HG03432 (cell line): ENCODE data around the gene ALKAL2.
A peak's percentile ranks its signal among the peaks of the same experiment; 100 is the strongest.

ENCODE experiments used
- ATAC-seq: cut with Tn5 transposase; IDR thresholded peaks from one replicate; pipeline ENCODE4 v1.9.1; 2021; ENCODE audit warnings: mild to moderate bottlenecking, moderate library complexity; ENCODE audit not compliant: unreplicated experiment

The ALKAL2 gene

GRCh38 chr2:271917-272316 is 16.0 kb downstream of the ALKAL2 start:
- ATAC-seq, result no peak

GRCh38 chr2:270861-271260 is 17.0 kb downstream of the ALKAL2 start:
- ATAC-seq, result no peak

- no peak for ATAC-seq
Observed at GRCh38 chr2:269356-270030, 18.4 kb downstream of the ALKAL2 start.

- no peak for ATAC-seq
Observed at GRCh38 chr2:268323-268722, 19.6 kb downstream of the ALKAL2 start.

- ATAC-seq, result peak; percentile 89
Observed at GRCh38 chr2:264493-265468, 23.1 kb downstream of the ALKAL2 start, which contains the start of gene ACP1. TSS of gene ACP1 (plus strand) at chr2:264947. CDS start at chr2:264965, 18 bp downstream.

GRCh38 chr2:263774-264492 is 24.0 kb downstream of the ALKAL2 start, which contains the start of gene SH3YL1:
TSS of gene SH3YL1 (minus strand) at chr2:264032. CDS start at chr2:263984, 48 bp downstream.
- ATAC-seq, result peak; percentile 26

GRCh38 chr2:263022-263738 is 24.7 kb downstream of the ALKAL2 start:
- ATAC-seq, result no peak

- no peak for ATAC-seq
Observed at GRCh38 chr2:262117-262516, 25.8 kb downstream of the ALKAL2 start.

GRCh38 chr2:260507-261161 is 27.3 kb downstream of the ALKAL2 start:
- no peak for ATAC-seq

- no peak for ATAC-seq
Observed at GRCh38 chr2:259789-260331, 28.0 kb downstream of the ALKAL2 start.

- no peak for ATAC-seq
Observed at GRCh38 chr2:258933-259332, 29.0 kb downstream of the ALKAL2 start.

- ATAC-seq, result no peak
Observed at GRCh38 chr2:257842-258241, 30.0 kb downstream of the ALKAL2 start.

GRCh38 chr2:257429-257828 is 30.5 kb downstream of the ALKAL2 start:
- ATAC-seq, result no peak

GRCh38 chr2:256094-256493 is 31.8 kb downstream of the ALKAL2 start:
- no peak for ATAC-seq

GRCh38 chr2:255195-255594 is 32.7 kb downstream of the ALKAL2 start:
- ATAC-seq, result no peak

GRCh38 chr2:254241-254640 is 33.6 kb downstream of the ALKAL2 start:
- no peak for ATAC-seq

- ATAC-seq, result no peak
Observed at GRCh38 chr2:253202-253638, 34.7 kb downstream of the ALKAL2 start.

- ATAC-seq, result no peak
Observed at GRCh38 chr2:252001-252602, 35.8 kb downstream of the ALKAL2 start.

GRCh38 chr2:249538-250042 is 38.3 kb downstream of the ALKAL2 start:
- no peak for ATAC-seq
